ENCODE results near the gene UBFD1.
"Not testable (repeated sequence)": the region's sequence is repeated elsewhere in the genome, so short reads cannot be mapped to it uniquely, and the experiment has no call there.

UBFD1 gene

DNA sequence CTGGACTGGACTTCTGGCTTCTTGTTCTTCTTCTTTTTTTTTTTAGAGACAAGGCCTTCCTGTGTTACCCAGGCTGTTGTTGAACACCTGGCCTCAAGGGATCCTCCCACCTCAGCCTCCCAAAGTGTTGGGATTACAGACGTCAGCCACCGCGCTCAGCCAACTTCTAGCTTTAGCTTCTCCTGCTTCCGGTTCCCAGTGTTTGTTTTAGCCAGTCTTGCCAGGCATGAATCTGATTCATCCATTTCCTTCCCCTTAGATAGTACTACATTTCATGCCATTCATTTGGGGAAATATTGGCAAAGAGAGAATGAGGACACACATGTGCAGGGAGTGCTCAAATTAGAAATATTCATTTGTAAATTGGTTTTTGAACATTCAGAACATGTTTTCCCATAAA is 50.7 kb downstream of the UBFD1 start:
- DNase-seq (ENCODE audit: low spot score): no peak

DNA sequence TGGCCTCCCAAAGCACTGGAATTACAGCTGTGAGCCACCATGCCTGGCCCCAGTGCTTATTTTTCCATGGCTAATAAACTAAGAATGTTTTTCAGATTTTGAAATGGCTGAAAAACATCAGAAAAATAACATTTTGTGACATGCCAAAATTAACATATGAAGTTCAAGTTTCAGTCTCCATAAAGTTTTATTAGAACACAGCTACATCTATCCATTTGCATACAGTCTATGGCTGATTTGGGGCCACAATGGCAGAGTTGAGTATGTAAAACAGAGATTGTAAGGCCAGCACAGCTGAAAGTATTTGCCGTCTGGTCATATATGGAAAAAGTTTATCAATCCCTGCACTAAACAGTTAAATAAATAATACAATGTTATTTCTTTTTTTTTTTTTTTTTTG is 52.4 kb downstream of the UBFD1 start:
- no peak for DNase-seq (ENCODE audit: low spot score)

GRCh38 chr16:23610905-23611304 is 53.4 kb downstream of the UBFD1 start:
- DNase-seq (ENCODE audit: low spot score): not testable (repeated sequence)

DNA sequence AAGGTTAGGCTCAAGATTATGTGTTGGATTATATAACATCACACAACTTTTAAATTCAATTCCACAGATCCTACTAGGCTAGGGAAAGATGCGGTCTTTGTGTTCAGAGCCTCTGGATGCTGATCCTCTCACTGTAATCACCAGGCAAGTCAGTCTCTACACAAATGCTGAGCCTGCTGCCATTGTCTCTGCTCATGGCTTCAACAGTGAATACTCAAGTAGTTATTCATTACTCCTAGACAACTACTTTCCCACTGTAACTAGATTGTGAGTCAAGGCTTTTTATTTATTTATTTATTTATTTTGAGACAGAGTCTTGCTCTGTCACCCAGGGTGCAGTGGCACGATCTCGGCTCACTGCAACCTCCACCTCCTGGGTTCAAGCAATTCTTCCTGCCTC is 54.4 kb downstream of the UBFD1 start:
- DNase-seq (ENCODE audit: low spot score): no peak

DNA sequence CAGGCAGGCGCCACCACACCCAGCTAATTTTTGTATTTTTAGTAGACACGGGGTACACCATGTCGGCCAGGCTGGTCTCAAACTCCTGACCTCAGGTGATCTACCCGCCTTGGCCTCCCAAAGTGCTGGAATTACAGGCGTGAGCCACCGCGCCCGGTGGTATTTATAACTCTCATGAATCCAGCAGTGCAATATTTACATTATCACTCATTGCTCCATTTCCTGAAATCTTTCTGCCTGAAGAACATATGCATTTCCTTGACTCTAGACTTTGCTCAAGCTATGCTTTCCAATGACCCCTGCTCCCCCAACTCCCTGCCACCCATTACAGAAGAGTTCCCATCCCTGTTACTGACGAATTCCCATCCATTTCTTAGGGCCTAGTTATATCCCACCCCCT is 58.3 kb downstream of the UBFD1 start:
- DNase-seq (ENCODE audit: low spot score): no peak

Measured in COLO829 (cell line).